ENCODE measurements around the gene FAM76A. TPM values are rescaled to one million over a fixed set of nuclear protein-coding genes. Genes with fewer than 3 reads are reported as not detected.
A peak's percentile ranks its signal among the peaks of the same experiment; 100 is the strongest.
"Not testable (repeated sequence)": the region's sequence is repeated elsewhere in the genome, so short reads cannot be mapped to it uniquely, and the experiment has no call there.

FAM76A gene
- 10 to 100 TPM; 10.5 to 29.1 (median 12.5) TPM for total RNA-seq

DNA sequence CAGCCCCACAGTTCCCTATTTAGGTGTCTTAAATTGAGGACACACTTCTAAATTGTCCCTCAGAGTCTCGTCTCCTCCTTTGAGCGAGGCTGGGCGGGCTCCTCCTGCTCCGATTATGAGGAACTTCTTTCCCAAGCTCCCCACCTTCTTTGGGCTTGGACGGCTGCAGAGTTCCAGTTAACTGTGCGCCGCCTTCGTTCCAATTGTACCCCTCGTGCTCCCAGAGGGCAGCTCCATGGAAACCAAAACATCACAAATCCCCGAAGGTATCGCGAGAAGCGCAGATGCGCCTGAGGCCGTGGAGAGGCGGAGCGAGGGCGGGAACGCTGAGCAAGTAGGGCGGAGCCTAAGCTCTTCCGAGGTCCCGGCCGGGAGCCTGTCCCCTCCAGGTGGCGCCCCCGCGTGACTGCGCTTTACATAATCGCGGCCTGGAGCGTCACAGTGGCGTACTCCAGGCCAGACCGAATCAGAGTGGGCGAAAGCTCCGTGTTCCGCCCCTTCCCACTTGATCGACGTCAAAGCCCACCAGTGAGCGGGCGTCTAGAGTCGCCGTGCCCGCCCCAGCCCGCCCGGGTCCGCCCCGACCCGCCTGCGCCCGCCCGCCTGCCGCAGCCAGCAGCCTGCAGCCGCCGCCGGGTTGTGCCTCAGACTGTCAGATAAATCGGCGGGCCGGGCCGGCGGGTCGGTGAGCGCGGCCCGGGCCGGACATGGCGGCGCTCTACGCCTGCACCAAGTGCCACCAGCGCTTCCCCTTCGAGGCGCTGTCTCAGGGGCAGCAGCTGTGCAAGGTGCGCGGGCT, at the start of gene FAM76A:
Gene FAM76A, plus strand, starts transcription at position 588 of the 799 bp plus-strand sequence. Its CDS starts 120 bp downstream, at position 708.
- 3 to 12% methylated on average over 3 to 62 of the region's 72 CpGs for WGBS, 2 donors (ENCODE audit: low coverage in 1 of 2)
- H3K4me1 ChIP-seq, result peaks cover 4 to 24% (median 15%) of the 10 kb centered on the region in 4 donors
- TF ChIP-seq EP300 (IDR thresholded peaks at IDR 0.05; ENCODE audit: low read depth), result no peak
- TF ChIP-seq, protein P1, sequence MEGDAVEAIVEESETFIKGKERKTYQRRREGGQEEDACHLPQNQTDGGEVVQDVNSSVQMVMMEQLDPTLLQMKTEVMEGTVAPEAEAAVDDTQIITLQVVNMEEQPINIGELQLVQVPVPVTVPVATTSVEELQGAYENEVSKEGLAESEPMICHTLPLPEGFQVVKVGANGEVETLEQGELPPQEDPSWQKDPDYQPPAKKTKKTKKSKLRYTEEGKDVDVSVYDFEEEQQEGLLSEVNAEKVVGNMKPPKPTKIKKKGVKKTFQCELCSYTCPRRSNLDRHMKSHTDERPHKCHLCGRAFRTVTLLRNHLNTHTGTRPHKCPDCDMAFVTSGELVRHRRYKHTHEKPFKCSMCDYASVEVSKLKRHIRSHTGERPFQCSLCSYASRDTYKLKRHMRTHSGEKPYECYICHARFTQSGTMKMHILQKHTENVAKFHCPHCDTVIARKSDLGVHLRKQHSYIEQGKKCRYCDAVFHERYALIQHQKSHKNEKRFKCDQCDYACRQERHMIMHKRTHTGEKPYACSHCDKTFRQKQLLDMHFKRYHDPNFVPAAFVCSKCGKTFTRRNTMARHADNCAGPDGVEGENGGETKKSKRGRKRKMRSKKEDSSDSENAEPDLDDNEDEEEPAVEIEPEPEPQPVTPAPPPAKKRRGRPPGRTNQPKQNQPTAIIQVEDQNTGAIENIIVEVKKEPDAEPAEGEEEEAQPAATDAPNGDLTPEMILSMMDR (IDR thresholded peaks at IDR 0.05), result peak; percentile 26 to 41 (median 34)
- peak; percentile 71 for TF ChIP-seq POLR2A (IDR thresholded peaks at IDR 0.05)
- peak; percentile 77 to 85 (median 85) for TF ChIP-seq POLR2AphosphoS5 (IDR thresholded peaks at IDR 0.05)
- H3K4me3 ChIP-seq, result peak within 1 kb of the TSS; percentile 89 to 100 (median 94)
- peak within 1 kb of the TSS; percentile 96 to 100 (median 98) for H3K27ac ChIP-seq
- in situ Hi-C loops (cut with MboI; ENCODE audit: low pct_ligation_motif_present in 1 of 4, low pct_unique_long_range_greater_than_20kb in 1 of 4, low sequenced_read_pairs in 3 of 4) (loop anchor here in 1 of 4 donors (10.0 kb wide), 1 partner anchor 51 kb away; the partner anchor contains the start of gene IFI6), intact Hi-C loops (cut with DNase I; ENCODE audit: low total_unique reads) (loop anchor here (10.0 kb wide), 1 partner anchor 51 kb away; the partner anchor contains the start of gene IFI6)
- no peaks in the 10 kb centered on the region for H3K9me3 ChIP-seq
- peak; percentile 100 for DNase-seq
- H3K36me3 ChIP-seq, result peaks cover 0 to 8% (median 0%) of the 10 kb centered on the region in 4 donors
- H3K27me3 ChIP-seq, result no peaks in the 10 kb centered on the region

DNA sequence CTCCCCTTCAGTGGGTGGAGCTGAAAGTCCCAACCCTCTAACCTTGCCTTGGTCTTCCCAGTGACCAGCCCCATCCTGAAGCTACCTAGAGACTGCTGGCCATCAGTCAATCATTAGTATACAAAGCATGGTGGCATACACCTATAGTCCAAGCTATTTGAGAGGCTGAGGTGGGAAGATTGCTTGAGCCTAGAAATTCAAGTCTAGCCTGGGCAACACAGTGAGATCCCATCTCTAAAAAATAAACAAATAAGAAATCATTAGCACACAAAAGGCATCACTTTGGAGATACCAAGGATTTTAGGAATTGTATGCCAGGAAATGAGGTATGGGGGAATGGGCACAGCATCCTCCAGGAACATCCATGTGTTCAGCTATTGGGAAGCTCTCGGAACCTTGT, 49.4 kb upstream of the FAM76A start:
- H3K9me3 ChIP-seq, result peaks cover 14 to 16% of the 10 kb centered on the region in 2 donors
- no peak overlapping the region for H3K27ac ChIP-seq
- in situ Hi-C loops (cut with MboI; ENCODE audit: low pct_ligation_motif_present in 1 of 4, low pct_unique_long_range_greater_than_20kb in 1 of 4, low sequenced_read_pairs in 3 of 4), result loop anchor here in 1 of 4 donors (10.0 kb wide), 1 partner anchor 48 kb away; the partner anchor contains the start of gene FAM76A
- H3K36me3 ChIP-seq, result no peaks in the 10 kb centered on the region
- H3K27me3 ChIP-seq, result no peaks in the 10 kb centered on the region
- peaks cover 0 to 13% (median 8%) of the 10 kb centered on the region in 4 donors for H3K4me1 ChIP-seq
- 94 to 100% methylated on average over 1 of the region's 1 CpG for WGBS, 2 donors (ENCODE audit: low coverage in 1 of 2)
- intact Hi-C loops (cut with DNase I; ENCODE audit: low total_unique reads), result loop anchor here (10.0 kb wide), 1 partner anchor 48 kb away; the partner anchor contains the start of gene FAM76A
- no peak for DNase-seq
- TF ChIP-seq POLR2A (IDR thresholded peaks at IDR 0.05), result no peak
- no peak for TF ChIP-seq EP300 (IDR thresholded peaks at IDR 0.05; ENCODE audit: low read depth)
- TF ChIP-seq, protein P1 (IDR thresholded peaks at IDR 0.05), result no peak
- no peak for TF ChIP-seq POLR2AphosphoS5 (IDR thresholded peaks at IDR 0.05)
- H3K4me3 ChIP-seq, result no peak overlapping the region

DNA sequence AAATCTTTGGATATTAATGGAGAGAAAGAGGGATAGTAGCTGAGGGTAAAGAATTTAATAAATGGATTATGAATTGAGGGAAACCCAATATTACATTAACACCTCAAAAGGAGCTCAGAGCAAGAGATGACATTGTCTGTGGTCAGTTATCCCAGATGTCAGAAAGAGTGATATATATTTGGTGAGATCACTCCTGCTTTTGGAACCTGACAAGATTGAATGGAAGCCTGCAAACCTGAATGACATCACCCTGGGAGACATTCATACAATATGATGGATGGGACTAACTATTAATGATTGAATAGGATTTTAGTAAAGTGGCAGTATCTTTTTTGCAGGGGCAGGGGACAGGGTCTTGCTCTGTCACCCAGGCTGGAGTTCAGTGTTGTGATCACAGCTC, 47.0 kb upstream of the FAM76A start:
- Histone ChIP-seq H3K27ac (no peak overlapping the region), H3K4me1 (no peaks in the 10 kb centered on the region), H3K9me3 (peaks cover 17 to 18% of the 10 kb centered on the region in 2 donors), H3K36me3 (no peaks in the 10 kb centered on the region), H3K4me3 (no peak overlapping the region), H3K27me3 (no peaks in the 10 kb centered on the region)
- intact Hi-C loops (cut with DNase I; ENCODE audit: low total_unique reads) (loop anchor here (10.0 kb wide), 1 partner anchor 46 kb away; the partner anchor contains the start of gene FAM76A), in situ Hi-C loops (cut with MboI; ENCODE audit: low pct_ligation_motif_present in 1 of 4, low pct_unique_long_range_greater_than_20kb in 1 of 4, low sequenced_read_pairs in 3 of 4) (loop anchor here in 1 of 4 donors (10.0 kb wide), 1 partner anchor 46 kb away; the partner anchor contains the start of gene FAM76A)
- TF ChIP-seq POLR2A (IDR thresholded peaks at IDR 0.05), result no peak
- no peak for TF ChIP-seq POLR2AphosphoS5 (IDR thresholded peaks at IDR 0.05)
- TF ChIP-seq, protein P1 (IDR thresholded peaks at IDR 0.05), result no peak
- TF ChIP-seq EP300 (IDR thresholded peaks at IDR 0.05; ENCODE audit: low read depth), result no peak
- DNase-seq, result no peak

GRCh38 chr1:27680225-27680791, 45.5 kb upstream of the FAM76A start:
- H3K36me3 ChIP-seq; H3K4me3 ChIP-seq; DNase-seq; H3K27me3 ChIP-seq; H3K27ac ChIP-seq; intact Hi-C loops (cut with DNase I; ENCODE audit: low total_unique reads); H3K4me1 ChIP-seq; in situ Hi-C loops (cut with MboI; ENCODE audit: low pct_ligation_motif_present in 1 of 4, low pct_unique_long_range_greater_than_20kb in 1 of 4, low sequenced_read_pairs in 3 of 4): not testable (repeated sequence)
- H3K9me3 ChIP-seq, result peaks cover 17 to 18% of the 10 kb centered on the region in 2 donors
- whole genome bisulfite sequencing, 2 donors (ENCODE audit: low coverage in 1 of 2), result 90% methylated on average over 2 of the region's 2 CpGs; no CpG with 5 or more reads in 1 of the 2 donors

- H3K9me3 ChIP-seq, result peaks cover 17 to 18% of the 10 kb centered on the region in 2 donors
- in situ Hi-C loops (cut with MboI; ENCODE audit: low pct_ligation_motif_present in 1 of 4, low pct_unique_long_range_greater_than_20kb in 1 of 4, low sequenced_read_pairs in 3 of 4); H3K4me1 ChIP-seq; H3K4me3 ChIP-seq; intact Hi-C loops (cut with DNase I; ENCODE audit: low total_unique reads); H3K27ac ChIP-seq; DNase-seq; H3K27me3 ChIP-seq; H3K36me3 ChIP-seq: not testable (repeated sequence)
- WGBS, 2 donors (ENCODE audit: low coverage in 1 of 2), result 95 to 98% methylated on average over 4 of the region's 4 CpGs
Observed at GRCh38 chr1:27681580-27681979, 44.2 kb upstream of the FAM76A start.

Data from transverse colon (tissue), 4 donors.